H1 (cell line): Measurements from ENCODE around the gene C1orf185. TPM values are rescaled to one million over a fixed set of nuclear protein-coding genes. Genes with fewer than 3 reads are reported as not detected.

Experiments used
- ASH2L ChIP-seq: fragments of 200-600, 300-600 bp; sonication (generic); IDR thresholded peaks from one replicate; pipeline ENCODE4 v1.7.1; 2017; ENCODE audit warnings: low read length
- TAF7 ChIP-seq: optimal IDR thresholded peaks from 2 replicates; pipeline ENCODE3; 2011; ENCODE audit warnings: low read depth, mild to moderate bottlenecking, inconsistent platforms, low read length, moderate library complexity, borderline replicate concordance
- polyA plus RNA-seq, 7 experiments: library from polyadenylated mRNA; depleted of rRNA in 3 of 7; stranded (reverse) in 5 of 7; unstranded in 2 of 7; fragments of >200 nt in 5 of 7; fragments of 200-250 nt in 2 of 7; gene quantifications; 1 replicate in 5 of 7; 2 replicates in 1 of 7; 4 replicates in 1 of 7; pipeline versions ENCODE4 v1.2.1 to v1.2.3, GENCODE V29; 2011 to 2013; ENCODE audit warnings: missing spikeins in 2 of 7, mixed read lengths in 2 of 7
- total RNA-seq: library from RNA; stranded (reverse); fragmentation: NEBNext Ultra II Directional; extraction: Animal tissue kit (Norgen Biotek cat#: 25700); gene quantifications from 2 replicates; pipeline ENCODE4 v1.2.1, GENCODE V29; 2021
- TF ChIP-seq, protein P1 (sequence below): fragments of 300-600 bp; sonication (generic); IDR thresholded peaks from 2 replicates; pipeline ENCODE4 v1.7.1; 2012; ENCODE audit warnings: low read length, moderate library complexity, mild to moderate bottlenecking, inconsistent platforms; ENCODE audit not compliant: insufficient replicate concordance

C1orf185 gene
- total and polyA plus RNA-seq, 2 of the 8 experiments (the other 6 are each of a cell fraction or from before 2014, with no cell fraction given), result not detected

DNA sequence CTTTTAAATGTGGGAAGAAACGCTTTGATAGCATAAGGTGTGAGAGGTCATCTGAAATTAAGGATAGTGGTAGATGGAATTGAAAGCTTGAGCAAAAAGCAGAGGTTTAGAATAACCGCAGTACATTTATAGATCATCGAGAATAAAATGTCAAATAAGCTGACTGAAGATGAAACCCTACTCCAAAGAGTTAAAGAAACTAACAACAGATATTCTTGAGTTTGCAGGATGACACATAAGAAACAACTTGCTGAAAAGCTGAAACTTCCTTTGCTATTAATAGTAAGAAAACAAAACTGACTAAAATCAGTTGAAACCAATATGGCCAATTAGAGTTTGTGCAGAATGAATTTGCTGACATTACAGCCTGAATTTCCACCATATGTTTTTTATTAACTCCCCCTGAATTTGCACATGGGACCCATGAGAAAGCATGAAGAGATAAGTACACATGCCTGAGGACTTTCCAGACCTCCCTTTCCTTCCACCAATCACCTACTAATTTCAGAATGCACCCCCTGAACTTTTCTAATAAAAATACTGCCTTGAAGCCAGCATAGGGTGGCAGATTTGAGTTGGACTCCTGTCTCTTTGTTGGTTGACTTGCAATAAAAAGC, 1.7 kb upstream of the C1orf185 start (continued):
- TF ChIP-seq, protein P1, sequence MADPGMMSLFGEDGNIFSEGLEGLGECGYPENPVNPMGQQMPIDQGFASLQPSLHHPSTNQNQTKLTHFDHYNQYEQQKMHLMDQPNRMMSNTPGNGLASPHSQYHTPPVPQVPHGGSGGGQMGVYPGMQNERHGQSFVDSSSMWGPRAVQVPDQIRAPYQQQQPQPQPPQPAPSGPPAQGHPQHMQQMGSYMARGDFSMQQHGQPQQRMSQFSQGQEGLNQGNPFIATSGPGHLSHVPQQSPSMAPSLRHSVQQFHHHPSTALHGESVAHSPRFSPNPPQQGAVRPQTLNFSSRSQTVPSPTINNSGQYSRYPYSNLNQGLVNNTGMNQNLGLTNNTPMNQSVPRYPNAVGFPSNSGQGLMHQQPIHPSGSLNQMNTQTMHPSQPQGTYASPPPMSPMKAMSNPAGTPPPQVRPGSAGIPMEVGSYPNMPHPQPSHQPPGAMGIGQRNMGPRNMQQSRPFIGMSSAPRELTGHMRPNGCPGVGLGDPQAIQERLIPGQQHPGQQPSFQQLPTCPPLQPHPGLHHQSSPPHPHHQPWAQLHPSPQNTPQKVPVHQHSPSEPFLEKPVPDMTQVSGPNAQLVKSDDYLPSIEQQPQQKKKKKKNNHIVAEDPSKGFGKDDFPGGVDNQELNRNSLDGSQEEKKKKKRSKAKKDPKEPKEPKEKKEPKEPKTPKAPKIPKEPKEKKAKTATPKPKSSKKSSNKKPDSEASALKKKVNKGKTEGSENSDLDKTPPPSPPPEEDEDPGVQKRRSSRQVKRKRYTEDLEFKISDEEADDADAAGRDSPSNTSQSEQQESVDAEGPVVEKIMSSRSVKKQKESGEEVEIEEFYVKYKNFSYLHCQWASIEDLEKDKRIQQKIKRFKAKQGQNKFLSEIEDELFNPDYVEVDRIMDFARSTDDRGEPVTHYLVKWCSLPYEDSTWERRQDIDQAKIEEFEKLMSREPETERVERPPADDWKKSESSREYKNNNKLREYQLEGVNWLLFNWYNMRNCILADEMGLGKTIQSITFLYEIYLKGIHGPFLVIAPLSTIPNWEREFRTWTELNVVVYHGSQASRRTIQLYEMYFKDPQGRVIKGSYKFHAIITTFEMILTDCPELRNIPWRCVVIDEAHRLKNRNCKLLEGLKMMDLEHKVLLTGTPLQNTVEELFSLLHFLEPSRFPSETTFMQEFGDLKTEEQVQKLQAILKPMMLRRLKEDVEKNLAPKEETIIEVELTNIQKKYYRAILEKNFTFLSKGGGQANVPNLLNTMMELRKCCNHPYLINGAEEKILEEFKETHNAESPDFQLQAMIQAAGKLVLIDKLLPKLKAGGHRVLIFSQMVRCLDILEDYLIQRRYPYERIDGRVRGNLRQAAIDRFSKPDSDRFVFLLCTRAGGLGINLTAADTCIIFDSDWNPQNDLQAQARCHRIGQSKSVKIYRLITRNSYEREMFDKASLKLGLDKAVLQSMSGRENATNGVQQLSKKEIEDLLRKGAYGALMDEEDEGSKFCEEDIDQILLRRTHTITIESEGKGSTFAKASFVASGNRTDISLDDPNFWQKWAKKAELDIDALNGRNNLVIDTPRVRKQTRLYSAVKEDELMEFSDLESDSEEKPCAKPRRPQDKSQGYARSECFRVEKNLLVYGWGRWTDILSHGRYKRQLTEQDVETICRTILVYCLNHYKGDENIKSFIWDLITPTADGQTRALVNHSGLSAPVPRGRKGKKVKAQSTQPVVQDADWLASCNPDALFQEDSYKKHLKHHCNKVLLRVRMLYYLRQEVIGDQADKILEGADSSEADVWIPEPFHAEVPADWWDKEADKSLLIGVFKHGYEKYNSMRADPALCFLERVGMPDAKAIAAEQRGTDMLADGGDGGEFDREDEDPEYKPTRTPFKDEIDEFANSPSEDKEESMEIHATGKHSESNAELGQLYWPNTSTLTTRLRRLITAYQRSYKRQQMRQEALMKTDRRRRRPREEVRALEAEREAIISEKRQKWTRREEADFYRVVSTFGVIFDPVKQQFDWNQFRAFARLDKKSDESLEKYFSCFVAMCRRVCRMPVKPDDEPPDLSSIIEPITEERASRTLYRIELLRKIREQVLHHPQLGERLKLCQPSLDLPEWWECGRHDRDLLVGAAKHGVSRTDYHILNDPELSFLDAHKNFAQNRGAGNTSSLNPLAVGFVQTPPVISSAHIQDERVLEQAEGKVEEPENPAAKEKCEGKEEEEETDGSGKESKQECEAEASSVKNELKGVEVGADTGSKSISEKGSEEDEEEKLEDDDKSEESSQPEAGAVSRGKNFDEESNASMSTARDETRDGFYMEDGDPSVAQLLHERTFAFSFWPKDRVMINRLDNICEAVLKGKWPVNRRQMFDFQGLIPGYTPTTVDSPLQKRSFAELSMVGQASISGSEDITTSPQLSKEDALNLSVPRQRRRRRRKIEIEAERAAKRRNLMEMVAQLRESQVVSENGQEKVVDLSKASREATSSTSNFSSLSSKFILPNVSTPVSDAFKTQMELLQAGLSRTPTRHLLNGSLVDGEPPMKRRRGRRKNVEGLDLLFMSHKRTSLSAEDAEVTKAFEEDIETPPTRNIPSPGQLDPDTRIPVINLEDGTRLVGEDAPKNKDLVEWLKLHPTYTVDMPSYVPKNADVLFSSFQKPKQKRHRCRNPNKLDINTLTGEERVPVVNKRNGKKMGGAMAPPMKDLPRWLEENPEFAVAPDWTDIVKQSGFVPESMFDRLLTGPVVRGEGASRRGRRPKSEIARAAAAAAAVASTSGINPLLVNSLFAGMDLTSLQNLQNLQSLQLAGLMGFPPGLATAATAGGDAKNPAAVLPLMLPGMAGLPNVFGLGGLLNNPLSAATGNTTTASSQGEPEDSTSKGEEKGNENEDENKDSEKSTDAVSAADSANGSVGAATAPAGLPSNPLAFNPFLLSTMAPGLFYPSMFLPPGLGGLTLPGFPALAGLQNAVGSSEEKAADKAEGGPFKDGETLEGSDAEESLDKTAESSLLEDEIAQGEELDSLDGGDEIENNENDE, result no peak
- TF ChIP-seq TAF7 (no peak), ASH2L (no peak)
- TF ChIP-seq, all 59 proteins: peak for 0
